Measurements from ENCODE around the gene ACBD3.

Gene ACBD3

DNA sequence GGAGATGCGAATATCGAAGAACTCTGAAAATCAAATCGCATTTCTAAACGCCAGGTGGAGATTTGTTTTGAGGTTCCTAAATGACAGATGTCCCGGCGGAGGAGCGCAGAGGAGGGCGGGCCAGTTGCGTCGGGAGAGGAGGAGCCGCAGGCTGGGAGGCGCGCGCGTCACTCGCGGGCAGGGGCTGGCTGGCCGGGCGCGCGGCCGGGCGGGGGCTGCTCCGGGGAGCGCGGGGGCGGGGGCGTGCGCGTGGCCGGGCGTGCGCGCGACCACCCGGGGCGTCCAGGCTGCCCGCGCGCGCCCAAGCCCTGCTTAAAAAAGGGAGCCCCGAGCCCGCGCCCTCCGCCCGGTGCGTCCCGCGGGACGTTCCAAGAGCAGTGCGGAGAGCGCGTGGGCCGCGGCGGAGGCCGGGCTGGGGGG is 76.7 kb downstream of the ACBD3 start:
- DNase-seq, result peak; percentile 78

DNA sequence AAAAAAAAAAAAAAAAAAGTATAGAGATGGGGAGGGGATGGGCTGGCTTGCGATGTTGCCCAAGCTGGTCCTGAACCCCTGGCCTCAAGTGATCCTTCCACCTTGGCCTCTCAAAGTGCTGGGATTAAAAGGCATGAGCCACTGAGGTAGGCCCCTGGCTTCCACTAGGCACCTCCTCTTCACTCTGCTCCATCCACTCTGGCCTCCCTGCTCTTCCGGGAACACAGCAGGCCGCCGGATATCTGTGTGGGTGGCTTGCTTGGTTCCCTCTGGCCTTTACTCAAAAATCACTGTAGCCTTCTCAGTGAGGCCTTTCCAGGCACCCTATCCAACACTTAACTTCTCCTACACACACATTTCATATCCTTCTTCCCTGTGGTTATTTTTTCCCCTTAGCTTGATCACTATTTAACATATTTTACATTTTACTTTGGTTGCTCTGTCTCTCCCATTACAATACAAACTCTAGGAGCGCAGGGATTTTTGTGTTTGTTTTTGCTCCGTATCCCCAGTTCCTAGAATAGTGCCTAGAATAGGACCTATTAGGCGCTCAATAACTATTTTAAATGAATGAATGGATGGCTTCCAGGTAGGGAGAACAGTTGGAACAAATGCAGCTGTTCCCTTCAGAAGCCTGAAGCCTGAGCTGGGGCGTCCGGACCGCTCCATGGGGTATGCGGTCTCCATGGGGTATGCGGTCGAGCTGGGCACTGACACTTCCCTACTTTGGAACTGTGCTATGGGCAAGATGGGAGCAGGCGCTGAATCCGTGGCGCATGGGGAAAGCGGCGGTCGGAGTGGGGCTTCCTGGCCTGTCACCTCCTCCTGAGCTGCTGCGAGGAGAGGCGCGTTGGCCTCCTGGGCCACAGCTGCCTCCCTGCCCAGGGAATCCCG is 77.4 kb downstream of the ACBD3 start:
- DNase-seq, result no peak

DNA sequence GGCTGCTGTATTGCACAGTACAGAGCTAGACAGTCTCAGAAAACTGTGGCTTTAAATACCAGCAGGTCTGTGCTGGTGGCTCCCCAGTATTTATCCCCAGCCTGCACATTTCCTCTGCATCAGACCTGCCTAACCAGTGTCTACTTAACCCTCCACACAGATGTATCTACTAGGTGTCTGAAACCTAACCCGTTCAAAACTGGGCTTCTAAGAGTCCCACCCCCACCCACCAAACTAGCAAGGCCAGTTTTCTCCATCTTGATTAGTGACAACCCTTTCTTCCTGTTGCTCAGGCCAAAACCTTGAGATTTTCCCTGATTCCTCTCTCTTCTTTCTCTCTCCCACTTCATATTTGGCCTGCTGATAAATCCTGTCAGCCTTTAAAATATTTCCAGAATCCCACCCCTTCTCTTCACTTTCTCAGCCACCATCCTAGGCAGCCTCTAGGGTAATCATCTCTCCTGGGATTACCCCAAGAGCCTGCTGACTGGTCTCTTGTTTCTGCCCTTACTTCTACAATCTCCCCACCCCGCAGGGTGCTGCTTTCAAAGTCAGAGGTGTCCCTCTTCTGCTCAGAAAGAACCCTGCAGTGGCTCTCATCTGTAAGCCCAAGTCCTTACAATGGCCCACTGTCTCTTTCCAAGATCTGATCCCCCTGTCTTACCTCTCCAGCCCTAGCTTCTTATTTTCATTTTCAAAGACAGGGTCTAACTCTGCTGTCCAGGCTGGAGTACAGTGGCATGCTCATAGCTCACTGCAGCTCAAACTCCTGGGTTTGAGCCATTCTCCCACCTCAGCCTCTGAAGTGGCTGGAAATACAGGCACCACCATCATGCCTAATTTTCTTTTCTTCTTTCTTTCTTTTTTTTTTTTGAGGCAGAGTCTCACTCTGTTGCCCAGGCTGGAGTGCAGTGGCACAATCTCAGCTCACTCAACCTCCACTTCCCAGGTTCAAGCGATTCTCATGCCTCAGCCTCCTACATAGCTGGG is 78.8 kb downstream of the ACBD3 start:
- no peak for DNase-seq

DNA sequence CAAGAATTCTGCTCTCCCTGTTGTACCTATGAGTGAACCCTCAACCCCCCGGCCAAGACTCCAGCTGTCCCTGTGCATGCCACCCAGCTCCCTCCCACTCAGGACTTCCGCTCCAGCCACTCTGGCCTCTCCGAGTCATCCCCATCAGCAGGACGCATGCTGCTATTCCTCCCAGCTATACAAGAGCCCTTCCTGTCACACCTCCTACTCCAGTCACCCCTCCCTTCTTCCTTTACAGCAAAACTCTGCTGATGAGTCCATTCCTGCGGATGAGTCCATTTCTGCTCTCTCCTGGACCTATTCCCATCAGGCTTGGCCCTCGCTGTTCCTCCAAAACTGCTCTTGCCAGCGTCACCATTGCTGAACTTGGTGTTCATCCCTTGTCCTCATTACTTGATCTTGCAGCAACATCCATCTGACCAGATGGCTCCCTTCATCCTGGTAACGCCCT is 81.8 kb downstream of the ACBD3 start:
- no peak for DNase-seq

DNA sequence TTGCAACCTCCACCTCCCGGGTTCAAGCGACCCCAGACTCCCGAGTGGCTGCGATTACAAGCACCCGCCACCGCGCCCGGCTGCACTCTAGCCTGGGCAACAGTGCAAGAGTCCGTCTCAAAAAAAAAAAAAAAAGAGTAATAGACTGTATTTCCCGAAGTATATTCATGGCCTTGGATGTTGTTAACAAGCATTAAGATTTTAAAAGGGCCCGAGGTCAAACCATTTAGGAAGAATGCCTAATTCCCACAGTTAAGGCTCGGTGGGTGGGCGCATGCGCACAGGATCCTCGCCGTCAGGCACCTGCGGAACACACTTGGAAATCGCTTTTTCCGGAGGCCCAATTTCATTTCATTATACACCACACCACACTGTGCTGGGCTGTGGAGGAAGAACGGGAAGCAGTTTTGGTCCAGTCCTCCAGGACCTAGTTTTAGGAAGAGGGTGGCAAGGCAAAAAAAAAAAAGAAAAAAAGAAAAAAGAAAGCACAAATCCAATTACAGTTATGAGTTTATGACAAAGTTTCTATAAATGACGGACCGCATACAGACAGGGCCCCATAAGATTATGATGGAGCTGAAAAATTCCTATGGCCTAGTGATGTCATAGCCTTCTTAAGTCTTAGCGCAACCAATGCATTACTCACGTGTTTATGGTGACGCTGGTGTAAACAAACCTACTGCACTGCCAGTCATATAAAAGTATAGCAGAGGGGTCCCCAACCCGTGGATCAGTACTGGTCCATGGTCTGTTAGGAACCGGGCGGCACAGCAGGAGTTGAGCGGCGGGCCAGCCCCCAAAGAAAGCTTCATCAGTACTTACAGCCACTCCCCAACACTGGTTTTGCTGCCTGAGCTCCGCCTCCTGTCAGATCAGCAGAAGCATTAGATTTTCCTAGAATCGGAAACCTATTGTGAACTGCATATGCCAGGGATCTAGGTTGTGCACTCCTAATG is 85.8 kb downstream of the ACBD3 start:
- peak; percentile 49 for DNase-seq

DNA sequence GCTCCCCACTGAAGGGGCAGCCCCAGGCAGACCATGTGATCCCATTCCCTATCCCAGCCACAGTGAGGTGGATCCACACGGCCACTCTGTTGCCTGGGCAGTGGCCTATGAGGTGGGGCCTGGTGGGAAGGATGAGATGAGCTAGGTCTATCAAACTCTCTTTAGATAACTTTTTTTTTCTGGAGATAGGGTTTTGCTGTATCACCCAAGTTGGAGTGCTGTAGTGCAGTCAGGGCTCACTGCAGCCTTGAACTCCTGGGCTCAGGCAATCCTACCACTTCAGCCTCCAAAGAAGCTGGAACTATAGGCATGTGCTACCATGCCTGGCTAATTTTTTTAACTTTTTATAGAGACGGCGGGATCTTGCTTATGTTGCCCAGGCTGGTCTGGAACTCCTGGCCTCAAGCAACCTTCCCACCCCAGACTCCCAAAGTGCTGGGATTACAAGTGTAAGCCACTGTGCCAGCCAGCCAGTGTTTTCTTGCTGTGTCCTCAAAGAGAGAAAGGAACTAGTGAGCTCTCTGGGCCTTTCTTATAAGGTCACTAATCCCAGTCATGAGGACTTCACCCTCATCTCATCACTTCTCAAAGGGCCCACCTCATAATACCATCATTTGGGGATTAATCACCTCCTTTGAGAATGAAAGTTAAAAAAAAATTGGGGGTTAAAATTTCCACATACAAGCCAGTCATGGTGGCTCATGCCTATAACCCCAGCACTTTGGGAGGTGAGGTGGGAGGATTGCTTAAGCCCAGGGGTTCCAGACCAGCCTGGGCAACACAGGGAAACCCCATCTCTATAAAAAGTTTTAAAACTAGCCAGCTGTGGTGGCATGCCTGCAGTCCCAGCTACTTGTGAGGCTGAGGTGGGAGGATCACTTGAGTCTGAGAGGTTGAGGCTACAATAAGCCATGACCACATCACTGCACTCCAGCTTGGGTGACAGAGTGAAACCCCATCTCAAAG is 87.4 kb downstream of the ACBD3 start:
- DNase-seq, result no peak

DNA sequence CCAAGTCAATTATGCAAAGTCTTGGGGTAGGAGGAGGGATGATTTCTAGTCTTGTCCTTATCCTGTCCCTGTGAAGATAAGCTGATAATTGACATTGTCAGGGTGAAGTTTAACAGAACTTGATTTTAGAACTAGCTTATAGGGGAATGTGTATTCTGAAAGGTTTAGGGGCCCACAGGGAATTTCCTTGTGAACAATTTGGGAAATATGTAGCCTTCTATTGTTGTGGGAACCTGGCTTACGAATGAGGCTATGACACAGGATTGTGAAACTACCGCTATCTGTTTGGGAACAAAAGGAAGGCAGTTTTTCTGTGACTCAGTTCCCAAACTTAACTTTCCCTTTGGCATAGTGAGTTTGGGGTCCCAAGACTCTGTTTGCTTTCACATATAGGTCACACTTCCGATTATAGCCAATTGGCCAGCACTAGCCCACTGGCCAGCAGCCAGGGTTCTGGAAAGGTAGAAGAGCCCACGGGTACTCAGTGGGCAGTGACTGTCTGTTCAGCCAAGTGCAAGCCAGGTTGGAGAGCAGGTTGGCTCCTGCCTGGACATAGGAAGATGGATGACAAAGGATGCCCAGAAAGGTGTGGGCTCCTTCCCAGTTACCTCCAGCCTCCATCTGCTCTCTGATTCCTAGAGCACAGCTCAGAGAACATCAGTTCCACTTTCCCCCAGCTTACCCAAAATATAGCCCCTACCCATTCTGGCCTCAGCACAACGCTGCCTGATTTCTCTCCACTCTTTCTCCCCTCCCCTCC is 88.5 kb downstream of the ACBD3 start:
- no peak for DNase-seq

DNA sequence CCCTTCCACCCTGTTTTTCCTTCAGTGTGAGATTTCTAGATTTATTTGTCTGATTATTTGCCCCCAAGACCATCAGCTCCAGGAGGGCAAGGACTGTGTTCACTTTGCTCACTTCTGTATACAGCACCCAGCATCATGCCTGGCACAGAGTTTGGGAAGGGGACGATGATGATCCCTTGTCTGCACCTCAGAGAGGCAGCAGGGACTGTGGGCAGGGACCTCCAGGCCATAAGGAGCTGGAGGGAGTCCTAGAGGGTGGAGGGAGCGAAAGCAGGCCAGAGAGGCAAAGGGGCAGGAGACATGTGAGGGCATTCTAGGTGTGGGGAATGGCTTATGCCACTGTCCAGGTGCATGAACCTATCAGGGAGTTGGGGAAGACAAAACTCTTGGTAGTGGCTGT is 91.3 kb downstream of the ACBD3 start:
- DNase-seq, result no peak
